ENCODE results near the gene TMEM231. TPM values are rescaled to one million over a fixed set of nuclear protein-coding genes. Genes with fewer than 3 reads are reported as not detected.
A peak's percentile ranks its signal among the peaks of the same experiment; 100 is the strongest.

TMEM231 gene
- total RNA-seq, 2 experiments from 2014 or later, result 2.5 TPM

DNA sequence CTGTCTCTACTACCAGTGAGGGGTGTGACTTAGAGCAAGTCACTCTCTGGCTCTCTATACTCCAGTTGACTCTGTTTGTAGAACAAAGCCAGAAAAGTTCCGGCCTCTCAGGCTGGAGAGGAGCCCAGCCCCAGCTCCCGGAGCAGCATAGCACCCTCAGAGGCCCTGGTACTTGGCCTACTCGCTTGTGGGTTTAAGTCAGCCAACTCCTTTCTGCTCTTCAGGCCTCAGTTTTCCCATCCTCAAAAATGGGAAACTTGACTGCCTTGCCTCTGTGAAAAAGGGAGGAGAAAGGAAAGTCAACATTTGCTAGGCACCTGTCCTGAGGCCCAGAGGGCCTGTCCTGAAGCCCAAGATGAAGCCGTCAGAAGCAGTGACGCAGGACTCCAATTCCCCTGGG lies 61.9 kb downstream of the TMEM231 start:
- Mint-ChIP-seq H3K36me3 (ENCODE audit: low read depth) (no peaks in the 10 kb centered on the region), H3K9me3 (no peaks in the 10 kb centered on the region), H3K27ac (no peak overlapping the region), H3K4me1 (ENCODE audit: low read depth) (peaks cover 9% of the 10 kb centered on the region), H3K27me3 (peaks cover 45% of the 10 kb centered on the region), H3K4me3 (peak overlapping the region; percentile 68)
- ATAC-seq (ENCODE audit: poor library complexity), result no peak
- CTCF ChIA-PET, result no interaction called here
- H3K4me3 ChIP-seq (ENCODE audit: low read length), result no peak overlapping the region
- H3K27ac ChIP-seq (ENCODE audit: low read depth in 1 of 2, low read length in 2 of 2), result no peak overlapping the region
- peaks cover 0 to 7% of the 10 kb centered on the region in 2 experiments for H3K9me3 ChIP-seq (ENCODE audit: control insufficient read depth in 1 of 2, insufficient read depth in 1 of 2, low read length in 2 of 2)
- POLR2A ChIA-PET, result interaction anchor here (1.5 kb wide), 1 partner anchor 23 kb away, joined by 4 read pairs; no protein-coding TSS in a partner anchor
- H3K27me3 ChIP-seq (ENCODE audit: control insufficient read depth in 1 of 2, insufficient read depth in 2 of 2, low read length in 2 of 2), result peaks cover 22 to 29% of the 10 kb centered on the region in 2 experiments
- no peaks in the 10 kb centered on the region for H3K36me3 ChIP-seq (ENCODE audit: insufficient read depth, low read length)
- peaks cover 8% of the 10 kb centered on the region for H3K4me1 ChIP-seq (ENCODE audit: insufficient read depth, low read length)
- intact Hi-C loops (cut with DNase I, micrococcal nuclease), result no loop called here
- DNase-seq, result no peak
- TF ChIP-seq, protein P1, sequence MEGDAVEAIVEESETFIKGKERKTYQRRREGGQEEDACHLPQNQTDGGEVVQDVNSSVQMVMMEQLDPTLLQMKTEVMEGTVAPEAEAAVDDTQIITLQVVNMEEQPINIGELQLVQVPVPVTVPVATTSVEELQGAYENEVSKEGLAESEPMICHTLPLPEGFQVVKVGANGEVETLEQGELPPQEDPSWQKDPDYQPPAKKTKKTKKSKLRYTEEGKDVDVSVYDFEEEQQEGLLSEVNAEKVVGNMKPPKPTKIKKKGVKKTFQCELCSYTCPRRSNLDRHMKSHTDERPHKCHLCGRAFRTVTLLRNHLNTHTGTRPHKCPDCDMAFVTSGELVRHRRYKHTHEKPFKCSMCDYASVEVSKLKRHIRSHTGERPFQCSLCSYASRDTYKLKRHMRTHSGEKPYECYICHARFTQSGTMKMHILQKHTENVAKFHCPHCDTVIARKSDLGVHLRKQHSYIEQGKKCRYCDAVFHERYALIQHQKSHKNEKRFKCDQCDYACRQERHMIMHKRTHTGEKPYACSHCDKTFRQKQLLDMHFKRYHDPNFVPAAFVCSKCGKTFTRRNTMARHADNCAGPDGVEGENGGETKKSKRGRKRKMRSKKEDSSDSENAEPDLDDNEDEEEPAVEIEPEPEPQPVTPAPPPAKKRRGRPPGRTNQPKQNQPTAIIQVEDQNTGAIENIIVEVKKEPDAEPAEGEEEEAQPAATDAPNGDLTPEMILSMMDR (IDR thresholded peaks at IDR 0.05), result no peak

DNA sequence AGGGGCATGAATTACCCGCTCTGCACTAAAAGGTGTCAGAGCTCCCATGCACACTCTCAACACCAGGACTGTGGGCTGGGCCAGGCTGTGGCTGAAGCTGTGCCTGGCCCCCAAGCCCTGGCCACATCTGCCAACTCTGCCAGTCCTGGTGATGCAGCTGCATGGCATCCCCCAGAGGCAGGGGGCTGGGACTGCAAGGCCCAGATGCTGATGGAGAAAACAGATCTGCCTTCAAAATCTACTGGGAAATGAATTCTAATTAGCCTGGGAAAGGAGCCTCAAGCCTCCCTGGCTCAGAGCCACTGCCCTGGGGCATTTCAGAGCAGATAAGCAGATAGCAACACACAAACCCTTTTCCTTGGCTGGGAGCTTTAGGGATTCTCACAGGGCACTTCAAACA lies 64.2 kb downstream of the TMEM231 start:
- Histone ChIP-seq H3K36me3 (ENCODE audit: insufficient read depth, low read length) (no peaks in the 10 kb centered on the region), H3K4me3 (ENCODE audit: low read length) (no peak overlapping the region), H3K27ac (ENCODE audit: low read depth in 1 of 2, low read length in 2 of 2) (no peak overlapping the region), H3K27me3 (ENCODE audit: control insufficient read depth in 1 of 2, insufficient read depth in 2 of 2, low read length in 2 of 2) (peaks cover 22 to 23% of the 10 kb centered on the region in 2 experiments), H3K4me1 (ENCODE audit: insufficient read depth, low read length) (peaks cover 8% of the 10 kb centered on the region), H3K9me3 (ENCODE audit: control insufficient read depth in 1 of 2, insufficient read depth in 1 of 2, low read length in 2 of 2) (peaks cover 0 to 7% of the 10 kb centered on the region in 2 experiments)
- no peak for ATAC-seq (ENCODE audit: poor library complexity)
- POLR2A ChIA-PET, result no interaction called here
- CTCF ChIA-PET, result no interaction called here
- no peaks in the 10 kb centered on the region for H3K36me3 Mint-ChIP-seq (ENCODE audit: low read depth)
- intact Hi-C loops (cut with DNase I, micrococcal nuclease), result no loop called here
- peaks cover 47% of the 10 kb centered on the region for H3K27me3 Mint-ChIP-seq
- no peak overlapping the region for H3K27ac Mint-ChIP-seq
- no peak overlapping the region for H3K4me3 Mint-ChIP-seq
- DNase-seq, result no peak
- peaks cover 9% of the 10 kb centered on the region for H3K4me1 Mint-ChIP-seq (ENCODE audit: low read depth)
- no peaks in the 10 kb centered on the region for H3K9me3 Mint-ChIP-seq
- TF ChIP-seq, protein P1 (IDR thresholded peaks at IDR 0.05), result no peak

DNA sequence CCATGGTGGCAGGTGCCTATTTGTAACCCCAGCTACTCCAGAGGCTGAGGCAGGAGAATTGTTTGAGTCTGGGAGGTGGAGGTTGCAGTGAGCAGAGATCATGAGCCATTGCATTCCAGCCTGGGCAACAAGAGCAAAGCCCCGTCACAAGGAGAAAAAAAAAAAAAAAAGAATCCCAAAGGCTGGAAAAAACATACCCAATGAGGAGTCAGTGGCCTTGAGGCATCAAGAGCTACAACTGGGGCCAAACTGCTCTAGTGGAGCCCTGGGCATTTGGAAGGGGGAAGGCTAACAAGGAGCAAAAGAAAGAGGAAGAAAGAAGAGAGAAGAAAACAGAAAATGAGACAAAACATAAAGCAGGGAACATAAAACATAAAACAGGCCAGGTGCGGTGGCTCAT lies 67.7 kb downstream of the TMEM231 start:
- POLR2A ChIA-PET, result no interaction called here
- DNase-seq (no peak), ATAC-seq (ENCODE audit: poor library complexity) (no peak)
- intact Hi-C loops (cut with DNase I, micrococcal nuclease), result no loop called here
- no peaks in the 10 kb centered on the region for H3K9me3 ChIP-seq (ENCODE audit: control insufficient read depth in 1 of 2, insufficient read depth in 1 of 2, low read length in 2 of 2)
- CTCF ChIA-PET, result no interaction called here
- H3K4me3 ChIP-seq (ENCODE audit: low read length), result no peak overlapping the region
- TF ChIP-seq, protein P1 (IDR thresholded peaks at IDR 0.05), result no peak
- H3K27ac ChIP-seq (ENCODE audit: low read depth in 1 of 2, low read length in 2 of 2), result no peak overlapping the region
- Mint-ChIP-seq H3K27ac (no peak overlapping the region), H3K36me3 (ENCODE audit: low read depth) (no peaks in the 10 kb centered on the region), H3K27me3 (peaks cover 38% of the 10 kb centered on the region), H3K4me1 (ENCODE audit: low read depth) (no peaks in the 10 kb centered on the region), H3K9me3 (no peaks in the 10 kb centered on the region), H3K4me3 (no peak overlapping the region)
- H3K4me1 ChIP-seq (ENCODE audit: insufficient read depth, low read length), result no peaks in the 10 kb centered on the region
- H3K27me3 ChIP-seq (ENCODE audit: control insufficient read depth in 1 of 2, insufficient read depth in 2 of 2, low read length in 2 of 2), result peaks cover 7 to 8% of the 10 kb centered on the region in 2 experiments
- H3K36me3 ChIP-seq (ENCODE audit: insufficient read depth, low read length), result no peaks in the 10 kb centered on the region

Other genes with a start within 250 kb of the TMEM231 start
- gene CFDP1, start 122.7 kb downstream of the TMEM231 start, total RNA-seq, result 10 to 100 TPM; 23.0 to 25.5 TPM
- gene TMEM170A, start 91.6 kb downstream of the TMEM231 start, total RNA-seq, result 10 to 100 TPM; 34.3 to 37.8 TPM
- not detected for gene CHST6, start 60.8 kb downstream of the TMEM231 start, total RNA-seq
- not detected for gene CHST5, start 20.1 kb downstream of the TMEM231 start, total RNA-seq
- gene GABARAPL2, start 10.1 kb upstream of the TMEM231 start, total RNA-seq, result 10 to 100 TPM; 44.6 to 48.3 TPM
- 10 to 100 TPM; 46.7 to 47.6 TPM for gene ADAT1, start 67.0 kb upstream of the TMEM231 start, total RNA-seq
- gene KARS1, start 91.4 kb upstream of the TMEM231 start, total RNA-seq, result 100 to 1,000 TPM; 151 to 153 TPM
- gene TERF2IP, start 91.5 kb upstream of the TMEM231 start, total RNA-seq, result 100 to 1,000 TPM; 122 to 124 TPM
- not detected for gene CPHXL2, start 120.8 kb upstream of the TMEM231 start, total RNA-seq
- gene DUXB, start 145.2 kb upstream of the TMEM231 start, total RNA-seq, result not detected
- gene CPHXL, start 170.2 kb upstream of the TMEM231 start, total RNA-seq, result not detected

Measured in CD4-positive, alpha-beta T cell (primary cell).